ENCODE measurements around the gene DDX49.

DDX49 gene

GRCh38 chr19:18919086-18919899, at the start of gene DDX49, which contains the start of gene COPE:
Gene DDX49 (plus strand): TSS chr19:18919715. CDS start chr19:18919742, 27 bp downstream.
Gene COPE (minus strand): TSS chr19:18919387. CDS start chr19:18919348, 39 bp downstream.
- DNase-seq (ENCODE audit: low read depth), result peak; percentile 97

- DNase-seq (ENCODE audit: low read depth), result no peak
These were observed 49.6 kb upstream of the DDX49 start for GRCh38 chr19:18869781-18870530.

- no peak for DNase-seq (ENCODE audit: low read depth)
These were observed 48.9 kb upstream of the DDX49 start for GRCh38 chr19:18870531-18871172.

- no peak for DNase-seq (ENCODE audit: low read depth)
These were observed 48.0 kb upstream of the DDX49 start for GRCh38 chr19:18871543-18871942.

- DNase-seq (ENCODE audit: low read depth), result no peak
These were observed 43.8 kb upstream of the DDX49 start for GRCh38 chr19:18875726-18876125.

- no peak for DNase-seq (ENCODE audit: low read depth)
These were observed 42.6 kb upstream of the DDX49 start for GRCh38 chr19:18876865-18877264.

- DNase-seq (ENCODE audit: low read depth), result no peak
These were observed 41.3 kb upstream of the DDX49 start for GRCh38 chr19:18878058-18878797.

GRCh38 chr19:18878858-18879578, 40.5 kb upstream of the DDX49 start:
- no peak for DNase-seq (ENCODE audit: low read depth)

GRCh38 chr19:18879579-18880373, 39.7 kb upstream of the DDX49 start:
- DNase-seq (ENCODE audit: low read depth), result peak; percentile 52

- no peak for DNase-seq (ENCODE audit: low read depth)
These were observed 38.0 kb upstream of the DDX49 start for GRCh38 chr19:18881491-18881890.

- DNase-seq (ENCODE audit: low read depth), result no peak
These were observed 35.8 kb upstream of the DDX49 start for GRCh38 chr19:18883526-18884304.

- DNase-seq (ENCODE audit: low read depth), result no peak
These were observed 32.5 kb upstream of the DDX49 start for GRCh38 chr19:18886972-18887371.

GRCh38 chr19:18889949-18890745, 29.4 kb upstream of the DDX49 start:
- DNase-seq (ENCODE audit: low read depth), result no peak

- no peak for DNase-seq (ENCODE audit: low read depth)
These were observed 25.8 kb upstream of the DDX49 start for GRCh38 chr19:18893587-18894253.

- DNase-seq (ENCODE audit: low read depth), result no peak
These were observed 25.1 kb upstream of the DDX49 start for GRCh38 chr19:18894254-18895037.

GRCh38 chr19:18895038-18895823, 24.3 kb upstream of the DDX49 start:
- peak; percentile 40 for DNase-seq (ENCODE audit: low read depth)

Measured in CMK (cell line).